ENCODE data around the gene PYCARD.

Gene PYCARD

DNA sequence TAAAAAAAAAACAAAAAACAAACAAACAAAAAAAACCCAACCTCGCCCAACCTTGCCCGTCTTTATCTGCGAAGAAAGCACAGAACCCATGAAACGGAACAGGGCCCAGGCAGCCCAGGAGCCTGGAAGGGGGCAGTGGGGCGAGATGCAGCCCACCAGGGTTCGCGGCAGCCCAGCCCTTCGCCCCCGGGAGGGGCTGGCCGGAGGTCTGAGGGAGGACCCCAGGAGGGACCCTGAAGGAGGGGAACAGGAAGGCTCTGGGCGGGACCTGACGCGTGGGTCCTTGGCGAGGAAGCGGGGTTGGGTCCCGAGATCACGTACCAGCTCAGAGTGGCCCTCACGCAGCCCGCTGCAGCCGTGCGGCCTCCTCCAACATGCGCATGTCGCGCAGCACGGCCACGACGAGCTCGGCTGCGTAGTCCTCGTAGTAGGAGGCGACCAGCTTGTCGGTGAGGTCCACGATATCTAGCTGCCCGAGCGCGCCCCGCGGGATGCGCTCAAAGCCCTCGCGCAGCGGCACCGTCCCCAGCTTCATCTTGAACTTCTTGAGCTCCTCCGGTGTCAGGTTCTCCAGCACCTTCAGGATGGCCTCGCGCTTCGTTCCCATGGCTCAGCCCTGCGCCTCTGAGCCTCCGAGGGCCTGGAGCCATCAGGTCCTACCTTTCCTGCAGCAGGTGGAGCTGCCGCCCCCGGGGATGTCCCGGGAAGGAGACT, 14.0 kb upstream of the PYCARD start, which contains the start of gene PYDC1:
Gene PYDC1, minus strand, starts transcription at position 714 of the 714 bp plus-strand sequence. Its CDS starts 107 bp downstream, at position 607.
- TF ChIP-seq SNAI2 (CRISPR knock-in tag; IDR thresholded peaks at IDR 0.05) = no peak
- no peak for TF ChIP-seq ARNTL (CRISPR knock-in tag; IDR thresholded peaks at IDR 0.05; ENCODE audit: borderline replicate concordance, low read depth)
- TF ChIP-seq, protein P1, sequence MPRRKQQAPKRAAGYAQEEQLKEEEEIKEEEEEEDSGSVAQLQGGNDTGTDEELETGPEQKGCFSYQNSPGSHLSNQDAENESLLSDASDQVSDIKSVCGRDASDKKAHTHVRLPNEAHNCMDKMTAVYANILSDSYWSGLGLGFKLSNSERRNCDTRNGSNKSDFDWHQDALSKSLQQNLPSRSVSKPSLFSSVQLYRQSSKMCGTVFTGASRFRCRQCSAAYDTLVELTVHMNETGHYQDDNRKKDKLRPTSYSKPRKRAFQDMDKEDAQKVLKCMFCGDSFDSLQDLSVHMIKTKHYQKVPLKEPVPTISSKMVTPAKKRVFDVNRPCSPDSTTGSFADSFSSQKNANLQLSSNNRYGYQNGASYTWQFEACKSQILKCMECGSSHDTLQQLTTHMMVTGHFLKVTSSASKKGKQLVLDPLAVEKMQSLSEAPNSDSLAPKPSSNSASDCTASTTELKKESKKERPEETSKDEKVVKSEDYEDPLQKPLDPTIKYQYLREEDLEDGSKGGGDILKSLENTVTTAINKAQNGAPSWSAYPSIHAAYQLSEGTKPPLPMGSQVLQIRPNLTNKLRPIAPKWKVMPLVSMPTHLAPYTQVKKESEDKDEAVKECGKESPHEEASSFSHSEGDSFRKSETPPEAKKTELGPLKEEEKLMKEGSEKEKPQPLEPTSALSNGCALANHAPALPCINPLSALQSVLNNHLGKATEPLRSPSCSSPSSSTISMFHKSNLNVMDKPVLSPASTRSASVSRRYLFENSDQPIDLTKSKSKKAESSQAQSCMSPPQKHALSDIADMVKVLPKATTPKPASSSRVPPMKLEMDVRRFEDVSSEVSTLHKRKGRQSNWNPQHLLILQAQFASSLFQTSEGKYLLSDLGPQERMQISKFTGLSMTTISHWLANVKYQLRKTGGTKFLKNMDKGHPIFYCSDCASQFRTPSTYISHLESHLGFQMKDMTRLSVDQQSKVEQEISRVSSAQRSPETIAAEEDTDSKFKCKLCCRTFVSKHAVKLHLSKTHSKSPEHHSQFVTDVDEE (CRISPR knock-in tag; IDR thresholded peaks at IDR 0.05) = no peak
- TF ChIP-seq, protein P2, sequence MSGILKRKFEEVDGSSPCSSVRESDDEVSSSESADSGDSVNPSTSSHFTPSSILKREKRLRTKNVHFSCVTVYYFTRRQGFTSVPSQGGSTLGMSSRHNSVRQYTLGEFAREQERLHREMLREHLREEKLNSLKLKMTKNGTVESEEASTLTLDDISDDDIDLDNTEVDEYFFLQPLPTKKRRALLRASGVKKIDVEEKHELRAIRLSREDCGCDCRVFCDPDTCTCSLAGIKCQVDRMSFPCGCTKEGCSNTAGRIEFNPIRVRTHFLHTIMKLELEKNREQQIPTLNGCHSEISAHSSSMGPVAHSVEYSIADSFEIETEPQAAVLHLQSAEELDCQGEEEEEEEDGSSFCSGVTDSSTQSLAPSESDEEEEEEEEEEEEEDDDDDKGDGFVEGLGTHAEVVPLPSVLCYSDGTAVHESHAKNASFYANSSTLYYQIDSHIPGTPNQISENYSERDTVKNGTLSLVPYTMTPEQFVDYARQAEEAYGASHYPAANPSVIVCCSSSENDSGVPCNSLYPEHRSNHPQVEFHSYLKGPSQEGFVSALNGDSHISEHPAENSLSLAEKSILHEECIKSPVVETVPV (CRISPR knock-in tag; IDR thresholded peaks at IDR 0.05) = no peak
- no peak for TF ChIP-seq ZNF565 (CRISPR knock-in tag; conservative IDR thresholded peaks at IDR 0.05; ENCODE audit: low read depth)
- TF ChIP-seq, protein P3, sequence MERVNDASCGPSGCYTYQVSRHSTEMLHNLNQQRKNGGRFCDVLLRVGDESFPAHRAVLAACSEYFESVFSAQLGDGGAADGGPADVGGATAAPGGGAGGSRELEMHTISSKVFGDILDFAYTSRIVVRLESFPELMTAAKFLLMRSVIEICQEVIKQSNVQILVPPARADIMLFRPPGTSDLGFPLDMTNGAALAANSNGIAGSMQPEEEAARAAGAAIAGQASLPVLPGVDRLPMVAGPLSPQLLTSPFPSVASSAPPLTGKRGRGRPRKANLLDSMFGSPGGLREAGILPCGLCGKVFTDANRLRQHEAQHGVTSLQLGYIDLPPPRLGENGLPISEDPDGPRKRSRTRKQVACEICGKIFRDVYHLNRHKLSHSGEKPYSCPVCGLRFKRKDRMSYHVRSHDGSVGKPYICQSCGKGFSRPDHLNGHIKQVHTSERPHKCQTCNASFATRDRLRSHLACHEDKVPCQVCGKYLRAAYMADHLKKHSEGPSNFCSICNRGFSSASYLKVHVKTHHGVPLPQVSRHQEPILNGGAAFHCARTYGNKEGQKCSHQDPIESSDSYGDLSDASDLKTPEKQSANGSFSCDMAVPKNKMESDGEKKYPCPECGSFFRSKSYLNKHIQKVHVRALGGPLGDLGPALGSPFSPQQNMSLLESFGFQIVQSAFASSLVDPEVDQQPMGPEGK (CRISPR knock-in tag; IDR thresholded peaks at IDR 0.05; ENCODE audit: borderline replicate concordance) = no peak
- no peak for TF ChIP-seq ZC3H10 (CRISPR knock-in tag; IDR thresholded peaks at IDR 0.05)
- TF ChIP-seq BACH2 (CRISPR knock-in tag; IDR thresholded peaks at IDR 0.05; ENCODE audit: borderline replicate concordance) = no peak
- no peak for TF ChIP-seq ZNF70 (CRISPR knock-in tag; IDR thresholded peaks at IDR 0.05)
- no peak for TF ChIP-seq GLIS3 (CRISPR knock-in tag; IDR thresholded peaks at IDR 0.05)
- no peak for ATAC-seq

DNA sequence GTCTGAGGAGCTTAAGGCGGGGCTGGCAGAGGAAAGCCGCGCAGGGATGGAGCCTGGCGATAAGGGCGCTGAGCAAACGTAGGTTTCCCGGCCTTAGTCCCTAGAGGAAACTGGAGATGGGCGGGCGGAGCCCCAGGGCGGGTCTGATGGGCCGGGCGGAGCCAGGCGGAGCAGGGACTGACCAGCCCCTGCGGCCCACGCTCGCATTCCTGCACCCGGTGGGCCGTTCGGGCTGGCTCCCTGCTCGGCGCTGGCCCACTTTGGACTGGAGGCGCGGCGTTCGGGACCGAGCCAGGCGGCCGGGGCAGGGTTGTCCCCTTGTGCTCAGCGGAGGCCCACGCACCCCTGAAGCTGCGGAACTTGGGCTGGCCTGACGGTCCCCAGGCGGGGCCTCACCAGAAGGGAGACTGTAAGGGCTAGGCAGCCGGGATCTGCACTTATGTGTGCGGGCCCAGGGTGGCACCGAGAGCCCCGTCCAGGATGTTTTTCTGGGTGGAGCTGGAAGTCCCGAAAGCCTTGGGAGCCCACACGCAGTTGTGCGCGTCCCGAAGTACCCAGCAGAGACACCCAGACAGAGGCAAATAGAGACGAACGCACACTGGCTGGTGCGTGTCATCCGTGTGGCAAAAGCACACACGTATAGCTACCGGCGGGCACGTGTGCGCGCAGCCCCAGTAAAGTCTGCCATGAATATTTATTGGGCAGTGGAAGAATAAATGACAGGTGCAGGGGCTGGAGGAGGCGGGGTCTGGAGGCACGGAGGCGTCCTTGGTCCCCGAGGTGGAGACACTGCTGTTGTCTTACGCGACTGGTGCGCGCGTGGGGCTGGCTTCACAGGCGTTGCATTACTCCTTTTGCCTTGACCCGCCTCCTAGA, 13.0 kb upstream of the PYCARD start:
- ATAC-seq = peak; percentile 85
- TF ChIP-seq, protein P1 (CRISPR knock-in tag; IDR thresholded peaks at IDR 0.05) = no peak
- TF ChIP-seq ZNF565 (CRISPR knock-in tag; conservative IDR thresholded peaks at IDR 0.05; ENCODE audit: low read depth) (no peak), ZNF70 (CRISPR knock-in tag; IDR thresholded peaks at IDR 0.05) (no peak), RARB (CRISPR knock-in tag; IDR thresholded peaks at IDR 0.05) (no peak), TOX (CRISPR knock-in tag; IDR thresholded peaks at IDR 0.05; ENCODE audit: borderline replicate concordance) (no peak), ZFP3 (CRISPR knock-in tag; IDR thresholded peaks at IDR 0.05) (no peak), SNAI2 (CRISPR knock-in tag; IDR thresholded peaks at IDR 0.05) (no peak), ZNF8 (CRISPR knock-in tag; IDR thresholded peaks at IDR 0.05) (no peak), PPARA (CRISPR knock-in tag; IDR thresholded peaks at IDR 0.05; ENCODE audit: borderline replicate concordance) (no peak)
- TF ChIP-seq, protein P4, sequence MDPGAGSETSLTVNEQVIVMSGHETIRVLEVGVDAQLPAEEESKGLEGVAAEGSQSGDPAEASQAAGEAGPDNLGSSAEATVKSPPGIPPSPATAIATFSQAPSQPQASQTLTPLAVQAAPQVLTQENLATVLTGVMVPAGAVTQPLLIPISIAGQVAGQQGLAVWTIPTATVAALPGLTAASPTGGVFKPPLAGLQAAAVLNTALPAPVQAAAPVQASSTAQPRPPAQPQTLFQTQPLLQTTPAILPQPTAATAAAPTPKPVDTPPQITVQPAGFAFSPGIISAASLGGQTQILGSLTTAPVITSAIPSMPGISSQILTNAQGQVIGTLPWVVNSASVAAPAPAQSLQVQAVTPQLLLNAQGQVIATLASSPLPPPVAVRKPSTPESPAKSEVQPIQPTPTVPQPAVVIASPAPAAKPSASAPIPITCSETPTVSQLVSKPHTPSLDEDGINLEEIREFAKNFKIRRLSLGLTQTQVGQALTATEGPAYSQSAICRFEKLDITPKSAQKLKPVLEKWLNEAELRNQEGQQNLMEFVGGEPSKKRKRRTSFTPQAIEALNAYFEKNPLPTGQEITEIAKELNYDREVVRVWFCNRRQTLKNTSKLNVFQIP (CRISPR knock-in tag; IDR thresholded peaks at IDR 0.05; ENCODE audit: borderline replicate concordance, low read depth) = no peak
- TF ChIP-seq, protein P2 (CRISPR knock-in tag; IDR thresholded peaks at IDR 0.05) = no peak
